ENCODE results near the gene NHERF2.

NHERF2 gene

GRCh38 chr16:1982013-1982433, 44.7 kb upstream of the NHERF2 start:
- TF ChIP-seq SPI1 (IDR thresholded peaks at IDR 0.05; ENCODE audit: low read depth, low read length) (no peak), TAF1 (IDR thresholded peaks at IDR 0.05; ENCODE audit: low read depth, low read length) (no peak), PAX5 (IDR thresholded peaks at IDR 0.05; ENCODE audit: insufficient read depth, low read length, severe bottlenecking) (no peak), POU2F2 (IDR thresholded peaks at IDR 0.05; ENCODE audit: low read depth, low read length) (no peak), POLR2AphosphoS5 (IDR thresholded peaks at IDR 0.05; ENCODE audit: low read depth, low read length) (no peak; the same call in 1 of the 2 replicates), POLR2A (IDR thresholded peaks at IDR 0.05; ENCODE audit: low read depth, low read length) (no peak)
- DNase-seq (ENCODE audit: insufficient read length, low spot score), result no peak
- no peak for FAIRE-seq

GRCh38 chr16:1982991-1983543, 43.6 kb upstream of the NHERF2 start:
- no peak for TF ChIP-seq POU2F2 (IDR thresholded peaks at IDR 0.05; ENCODE audit: low read depth, low read length)
- no peak for TF ChIP-seq PAX5 (IDR thresholded peaks at IDR 0.05; ENCODE audit: insufficient read depth, low read length, severe bottlenecking)
- no peak for TF ChIP-seq POLR2AphosphoS5 (IDR thresholded peaks at IDR 0.05; ENCODE audit: low read depth, low read length)
- TF ChIP-seq TAF1 (IDR thresholded peaks at IDR 0.05; ENCODE audit: low read depth, low read length), result no peak
- no peak for TF ChIP-seq SPI1 (IDR thresholded peaks at IDR 0.05; ENCODE audit: low read depth, low read length)
- no peak for FAIRE-seq
- no peak for DNase-seq (ENCODE audit: insufficient read length, low spot score)

GRCh38 chr16:1983544-1984346, 43.0 kb upstream of the NHERF2 start, which contains the start of gene GFER:
Gene GFER (plus strand): TSS chr16:1984193. CDS start chr16:1984219, 26 bp downstream.
- DNase-seq (ENCODE audit: insufficient read length, low spot score) (peak; percentile 94), FAIRE-seq (peak; percentile 98)
- TF ChIP-seq POLR2AphosphoS5 (IDR thresholded peaks at IDR 0.05; ENCODE audit: low read depth, low read length), result no peak
- no peak for TF ChIP-seq SPI1 (IDR thresholded peaks at IDR 0.05; ENCODE audit: low read depth, low read length)
- peak; percentile 67 for TF ChIP-seq TAF1 (IDR thresholded peaks at IDR 0.05; ENCODE audit: low read depth, low read length)
- TF ChIP-seq POU2F2 (IDR thresholded peaks at IDR 0.05; ENCODE audit: low read depth, low read length), result no peak
- TF ChIP-seq PAX5 (IDR thresholded peaks at IDR 0.05; ENCODE audit: insufficient read depth, low read length, severe bottlenecking), result no peak
- peak; percentile 68 for TF ChIP-seq POLR2A (IDR thresholded peaks at IDR 0.05; ENCODE audit: low read depth, low read length)

GRCh38 chr16:1984347-1985225, 42.1 kb upstream of the NHERF2 start:
- FAIRE-seq (peak; percentile 51), DNase-seq (ENCODE audit: insufficient read length, low spot score) (no peak)
- TF ChIP-seq PAX5 (IDR thresholded peaks at IDR 0.05; ENCODE audit: insufficient read depth, low read length, severe bottlenecking), result no peak
- TF ChIP-seq SPI1 (IDR thresholded peaks at IDR 0.05; ENCODE audit: low read depth, low read length), result no peak
- no peak for TF ChIP-seq POLR2AphosphoS5 (IDR thresholded peaks at IDR 0.05; ENCODE audit: low read depth, low read length)
- no peak for TF ChIP-seq POU2F2 (IDR thresholded peaks at IDR 0.05; ENCODE audit: low read depth, low read length)

GRCh38 chr16:1985466-1986150, 41.1 kb upstream of the NHERF2 start:
- no peak for FAIRE-seq
- TF ChIP-seq PAX5 (IDR thresholded peaks at IDR 0.05; ENCODE audit: insufficient read depth, low read length, severe bottlenecking) (no peak), POLR2A (IDR thresholded peaks at IDR 0.05; ENCODE audit: low read depth, low read length) (no peak), SPI1 (IDR thresholded peaks at IDR 0.05; ENCODE audit: low read depth, low read length) (no peak), TAF1 (IDR thresholded peaks at IDR 0.05; ENCODE audit: low read depth, low read length) (no peak), POU2F2 (IDR thresholded peaks at IDR 0.05; ENCODE audit: low read depth, low read length) (no peak), POLR2AphosphoS5 (IDR thresholded peaks at IDR 0.05; ENCODE audit: low read depth, low read length) (no peak)
- DNase-seq (ENCODE audit: insufficient read length, low spot score), result no peak

GRCh38 chr16:1987198-1987597, 39.5 kb upstream of the NHERF2 start:
- DNase-seq (ENCODE audit: insufficient read length, low spot score) (no peak), FAIRE-seq (no peak)
- TF ChIP-seq PAX5 (IDR thresholded peaks at IDR 0.05; ENCODE audit: insufficient read depth, low read length, severe bottlenecking) (no peak), SPI1 (IDR thresholded peaks at IDR 0.05; ENCODE audit: low read depth, low read length) (no peak), POU2F2 (IDR thresholded peaks at IDR 0.05; ENCODE audit: low read depth, low read length) (no peak), TAF1 (IDR thresholded peaks at IDR 0.05; ENCODE audit: low read depth, low read length) (no peak), POLR2A (IDR thresholded peaks at IDR 0.05; ENCODE audit: low read depth, low read length) (no peak), POLR2AphosphoS5 (IDR thresholded peaks at IDR 0.05; ENCODE audit: low read depth, low read length) (no peak)

- DNase-seq (ENCODE audit: insufficient read length, low spot score) (no peak), FAIRE-seq (no peak)
- no peak for TF ChIP-seq POLR2A (IDR thresholded peaks at IDR 0.05; ENCODE audit: low read depth, low read length)
- no peak for TF ChIP-seq PAX5 (IDR thresholded peaks at IDR 0.05; ENCODE audit: insufficient read depth, low read length, severe bottlenecking)
- no peak for TF ChIP-seq POU2F2 (IDR thresholded peaks at IDR 0.05; ENCODE audit: low read depth, low read length)
- no peak for TF ChIP-seq SPI1 (IDR thresholded peaks at IDR 0.05; ENCODE audit: low read depth, low read length)
- TF ChIP-seq TAF1 (IDR thresholded peaks at IDR 0.05; ENCODE audit: low read depth, low read length), result no peak
- no peak for TF ChIP-seq POLR2AphosphoS5 (IDR thresholded peaks at IDR 0.05; ENCODE audit: low read depth, low read length)
Measured at GRCh38 chr16:1989209-1990100, 37.2 kb upstream of the NHERF2 start, which contains the start of gene SYNGR3. Gene SYNGR3 (plus strand): TSS chr16:1989970. CDS start chr16:1990103, 133 bp downstream.

GRCh38 chr16:1990101-1990350, 36.7 kb upstream of the NHERF2 start:
- FAIRE-seq (no peak), DNase-seq (ENCODE audit: insufficient read length, low spot score) (no peak)

More at GRCh38 chr16:1990101-1990350, 36.7 kb upstream of the NHERF2 start:
- TF ChIP-seq POU2F2 (IDR thresholded peaks at IDR 0.05; ENCODE audit: low read depth, low read length) (no peak), SPI1 (IDR thresholded peaks at IDR 0.05; ENCODE audit: low read depth, low read length) (no peak), PAX5 (IDR thresholded peaks at IDR 0.05; ENCODE audit: insufficient read depth, low read length, severe bottlenecking) (no peak), POLR2A (IDR thresholded peaks at IDR 0.05; ENCODE audit: low read depth, low read length) (no peak)
